Osteocyte (in vitro differentiated cells): ENCODE data around the gene KAZALD1. TPM values are rescaled to one million over a fixed set of nuclear protein-coding genes. Genes with fewer than 3 reads are reported as not detected.
A peak's percentile ranks its signal among the peaks of the same experiment; 100 is the strongest.

Source experiments
- DNase-seq: peaks from one replicate; pipeline ENCODE4 v3.0.0; 2021; ENCODE audit warnings: mixed read lengths; ENCODE audit not compliant: unreplicated experiment; ENCODE audit errors: extremely low spot score
- H3K27ac Mint-ChIP-seq: one replicate; pipeline ENCODE4 v1.8.0; 2021; ENCODE audit warnings: mild to moderate bottlenecking, mixed read lengths; ENCODE audit not compliant: unreplicated experiment
- H3K27me3 Mint-ChIP-seq: one replicate; pipeline ENCODE4 v1.8.0; 2021; ENCODE audit warnings: mixed read lengths; ENCODE audit not compliant: unreplicated experiment
- H3K36me3 Mint-ChIP-seq: one replicate; pipeline ENCODE4 v1.8.0; 2021; ENCODE audit warnings: mixed read lengths; ENCODE audit not compliant: unreplicated experiment
- H3K4me1 Mint-ChIP-seq: one replicate; pipeline ENCODE4 v1.8.0; 2021; ENCODE audit warnings: mixed read lengths; ENCODE audit not compliant: unreplicated experiment
- H3K4me3 Mint-ChIP-seq: one replicate; pipeline ENCODE4 v1.8.0; 2021; ENCODE audit warnings: mild to moderate bottlenecking, moderate library complexity, mixed read lengths; ENCODE audit not compliant: unreplicated experiment
- H3K9me3 Mint-ChIP-seq: one replicate; pipeline ENCODE4 v1.8.0; 2021; ENCODE audit warnings: mixed read lengths; ENCODE audit not compliant: unreplicated experiment
- total RNA-seq: library from RNA; stranded (reverse); gene quantifications from 2 replicates; pipeline ENCODE4 v1.2.1, GENCODE V29; 2021
- TF ChIP-seq, protein P1 (sequence below): fragments of 200-600 bp; sonication (generic); IDR thresholded peaks from 2 replicates; pipeline ENCODE4 v1.5.0; 2021; ENCODE audit warnings: antibody characterized with exemption, mild to moderate bottlenecking, moderate library complexity

Gene KAZALD1
- total RNA-seq, 1 donor from 2014 or later, result 49.0 TPM

DNA sequence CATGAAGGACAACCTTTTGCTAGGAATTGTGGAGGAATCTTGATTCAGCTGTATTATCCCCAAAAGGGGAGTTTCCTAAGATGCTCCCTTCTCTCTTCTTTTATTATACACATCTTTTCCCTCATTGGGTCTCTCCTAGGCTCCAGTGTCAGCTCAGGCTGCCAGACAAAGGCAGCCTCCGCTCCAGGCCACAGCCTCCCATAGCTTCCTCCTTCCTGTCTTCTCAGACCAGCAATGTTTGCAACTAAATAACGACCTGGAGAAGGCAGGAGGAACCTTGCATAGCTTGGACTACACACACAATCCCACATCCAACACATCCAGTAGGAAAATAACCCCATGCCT lies 18.5 kb upstream of the KAZALD1 start:
- DNase-seq, result no peak
- Mint-ChIP-seq H3K4me3 (peak overlapping the region; percentile 86), H3K4me1 (peaks cover 36% of the 10 kb centered on the region), H3K36me3 (peaks cover 5% of the 10 kb centered on the region), H3K27me3 (peaks cover 6% of the 10 kb centered on the region), H3K27ac (peak overlapping the region; percentile 100), H3K9me3 (no peaks in the 10 kb centered on the region)
- TF ChIP-seq, protein P1, sequence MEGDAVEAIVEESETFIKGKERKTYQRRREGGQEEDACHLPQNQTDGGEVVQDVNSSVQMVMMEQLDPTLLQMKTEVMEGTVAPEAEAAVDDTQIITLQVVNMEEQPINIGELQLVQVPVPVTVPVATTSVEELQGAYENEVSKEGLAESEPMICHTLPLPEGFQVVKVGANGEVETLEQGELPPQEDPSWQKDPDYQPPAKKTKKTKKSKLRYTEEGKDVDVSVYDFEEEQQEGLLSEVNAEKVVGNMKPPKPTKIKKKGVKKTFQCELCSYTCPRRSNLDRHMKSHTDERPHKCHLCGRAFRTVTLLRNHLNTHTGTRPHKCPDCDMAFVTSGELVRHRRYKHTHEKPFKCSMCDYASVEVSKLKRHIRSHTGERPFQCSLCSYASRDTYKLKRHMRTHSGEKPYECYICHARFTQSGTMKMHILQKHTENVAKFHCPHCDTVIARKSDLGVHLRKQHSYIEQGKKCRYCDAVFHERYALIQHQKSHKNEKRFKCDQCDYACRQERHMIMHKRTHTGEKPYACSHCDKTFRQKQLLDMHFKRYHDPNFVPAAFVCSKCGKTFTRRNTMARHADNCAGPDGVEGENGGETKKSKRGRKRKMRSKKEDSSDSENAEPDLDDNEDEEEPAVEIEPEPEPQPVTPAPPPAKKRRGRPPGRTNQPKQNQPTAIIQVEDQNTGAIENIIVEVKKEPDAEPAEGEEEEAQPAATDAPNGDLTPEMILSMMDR, result no peak

DNA sequence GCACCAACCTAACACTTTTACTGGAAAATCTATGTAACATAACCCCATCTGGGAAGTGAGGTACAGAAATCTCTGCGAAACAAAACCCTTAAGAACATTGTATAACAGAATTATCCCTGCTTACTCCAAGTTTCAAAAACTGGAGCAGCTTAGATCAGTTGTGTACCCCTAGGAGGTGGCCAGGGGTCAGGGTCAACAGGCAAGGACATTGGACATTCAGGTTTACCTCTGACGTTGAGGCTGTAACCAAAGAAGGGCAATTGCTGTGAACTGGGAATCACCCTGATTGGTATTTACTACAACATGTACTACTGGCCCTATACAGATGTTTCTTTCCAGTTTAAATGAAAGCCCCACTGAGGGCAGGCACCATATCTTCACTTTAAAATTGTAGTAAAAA lies 17.7 kb upstream of the KAZALD1 start:
- DNase-seq, result no peak
- no peak overlapping the region for H3K4me3 Mint-ChIP-seq
- H3K9me3 Mint-ChIP-seq, result no peaks in the 10 kb centered on the region
- H3K36me3 Mint-ChIP-seq, result peaks cover 3% of the 10 kb centered on the region
- H3K27ac Mint-ChIP-seq, result peak overlapping the region; percentile 100
- peaks cover 14% of the 10 kb centered on the region for H3K27me3 Mint-ChIP-seq
- peaks cover 36% of the 10 kb centered on the region for H3K4me1 Mint-ChIP-seq
- TF ChIP-seq, protein P1, result no peak

DNA sequence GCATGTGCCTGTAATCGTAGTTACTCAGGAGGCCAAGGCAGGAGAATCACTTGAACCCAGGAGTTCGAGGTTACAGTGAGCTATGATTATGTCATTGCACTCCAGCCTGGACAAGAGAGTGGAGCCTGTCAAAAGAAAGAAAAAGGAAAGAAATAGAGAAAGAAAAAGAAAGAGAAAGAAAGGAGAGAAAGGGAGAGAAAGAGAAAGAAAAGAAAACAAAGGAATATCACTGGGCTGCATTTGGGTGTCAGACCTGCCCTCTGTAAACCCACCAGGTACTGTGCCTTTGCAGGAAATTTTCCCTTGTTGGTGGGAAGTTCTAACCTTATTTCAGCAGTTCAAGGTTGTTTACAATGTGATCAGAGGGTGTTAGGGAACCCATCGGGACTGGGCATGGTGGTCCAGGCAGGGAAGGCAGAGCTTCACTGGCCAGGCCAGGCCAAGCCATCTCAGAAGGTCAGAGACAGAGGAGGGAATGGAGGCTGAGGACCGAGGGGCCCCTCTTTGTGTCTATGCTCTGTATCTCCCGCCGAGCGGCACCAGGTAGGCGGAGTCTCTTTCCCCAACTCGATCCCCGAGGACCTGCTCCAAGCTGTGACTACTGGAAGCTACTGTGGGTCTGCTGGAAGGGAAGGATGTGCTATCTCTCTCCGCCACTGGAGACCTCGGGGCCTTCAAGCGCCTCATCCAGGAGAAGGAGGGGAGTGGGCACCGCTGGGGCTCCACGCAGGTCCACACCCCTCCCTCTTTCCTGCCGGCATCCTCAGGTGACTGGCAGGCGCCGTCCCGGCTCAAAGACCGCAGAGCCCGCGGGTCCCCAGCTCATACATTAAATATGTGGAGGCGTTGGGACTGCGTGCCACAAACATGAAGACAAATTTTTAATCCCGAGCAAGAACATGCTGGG lies 15.2 kb upstream of the KAZALD1 start:
- no peak for DNase-seq
- Mint-ChIP-seq H3K4me1 (peaks cover 38% of the 10 kb centered on the region), H3K9me3 (no peaks in the 10 kb centered on the region), H3K4me3 (no peak overlapping the region), H3K27me3 (peaks cover 21% of the 10 kb centered on the region), H3K36me3 (no peaks in the 10 kb centered on the region), H3K27ac (no peak overlapping the region)
- TF ChIP-seq, protein P1, result no peak

- Mint-ChIP-seq H3K36me3 (no peaks in the 10 kb centered on the region), H3K4me3 (no peak overlapping the region), H3K27ac (no peak overlapping the region), H3K4me1 (peaks cover 34% of the 10 kb centered on the region), H3K27me3 (peaks cover 21% of the 10 kb centered on the region), H3K9me3 (no peaks in the 10 kb centered on the region)
- TF ChIP-seq, protein P1, result no peak
- no peak for DNase-seq
Observed at GRCh38 chr10:101047268-101047667, 14.5 kb upstream of the KAZALD1 start.
